Right lobe of liver (tissue), 6 donors: ENCODE measurements around the gene MPDU1. TPM values are rescaled to one million over a fixed set of nuclear protein-coding genes. Genes with fewer than 3 reads are reported as not detected.
"Not testable (repeated sequence)": the region's sequence is repeated elsewhere in the genome, so short reads cannot be mapped to it uniquely, and the experiment has no call there.

Experiments
- ATAC-seq, 4 donors: fragments of 200-7000 bp; cut with Tn5 transposase; one replicate each; pipeline ENCODE4 v1.9.1; 2020; ENCODE audit warnings: mild to moderate bottlenecking in 4 of 4, moderate library complexity in 4 of 4
- DNase-seq, 3 donors: peaks; one replicate each; pipeline ENCODE4 v3.0.0-alpha.2; 2020
- H3K27ac ChIP-seq, 3 donors: fragments of 200-600 bp; one replicate each; pipeline ENCODE4 v1.8.0; 2022
- H3K27me3 ChIP-seq, 2 donors: fragments of 200-600 bp; one replicate each; pipeline ENCODE4 v1.8.0; 2022
- H3K36me3 ChIP-seq, 4 donors: fragments of 200-600 bp; sonication (generic) in 1 of 4; one replicate each; pipeline versions ENCODE4 v1.5.1 to v1.8.0; 2017 to 2022; ENCODE audit warnings: control low read depth in 1 of 4
- H3K4me1 ChIP-seq, 4 donors: fragments of 200-600 bp; sonication (generic) in 1 of 4; one replicate each; pipeline versions ENCODE4 v1.5.1 to v1.8.0; 2017 to 2022; ENCODE audit warnings: control low read depth in 1 of 4
- H3K4me3 ChIP-seq, 3 donors: fragments of 200-600 bp; one replicate each; pipeline ENCODE4 v1.8.0; 2022
- H3K9me3 ChIP-seq, 4 donors: fragments of 200-600 bp; sonication (generic) in 1 of 4; one replicate each; pipeline versions ENCODE4 v1.5.1 to v1.8.0; 2017 to 2022; ENCODE audit warnings: control low read depth in 1 of 4
- POLR2A ChIP-seq: fragments of 450-650 bp; IDR thresholded peaks from one replicate; pipeline ENCODE4 v1.6.1; 2017; ENCODE audit warnings: antibody characterized with exemption, mild to moderate bottlenecking
- WGBS: methylation state at CpG from one replicate; pipeline ENCODE4 v1.1.6; 2018; ENCODE audit warnings: low coverage, low lambda C conversion rate; ENCODE audit not compliant: insufficient coverage; ENCODE audit errors: missing lambda C conversion rate; 5-methylcytosine and 5-hydroxymethylcytosine counted together
- intact Hi-C, 2 donors: fragments of 100-400 bp; cut with DNase I; formaldehyde crosslinking; loops; one replicate each; pipeline versions ENCODE4 v1.11.2 to v1.14.1; 2022
- total RNA-seq, 6 experiments: library from RNA; depleted of rRNA in 2 of 6; stranded (reverse); fragments of >200 nt in 2 of 6; fragmentation: NEBNext Ultra II Directional in 3 of 6; extraction: Animal tissue kit (Norgen Biotek cat#: 25700) in 3 of 6; gene quantifications; one replicate each; pipeline versions ENCODE4 v1.1.0 to v1.2.4, GENCODE V29; 2016 to 2023
- TF ChIP-seq, protein P1 (sequence below), 4 donors: fragments of 200-600 bp in 3 of 4; fragments of 450-650 bp in 1 of 4; IDR thresholded peaks; one replicate each; pipeline versions ENCODE4 v1.5.1 to v1.8.0; 2016 to 2022; ENCODE audit warnings: antibody characterized with exemption in 4 of 4, mild to moderate bottlenecking in 2 of 4
- donor health status: DM: no; HTN: yes; CAD: no.
- donor health status: DM: no; HTN: no; CAD: no.
- donor health status: DM: no; HTN: no; CAD: no.
- donor health status: DM: no; HTN: yes; CAD: no.
- donor health status: DM: no; HTN: yes; CAD: no.

MPDU1 gene
- total RNA-seq, 6 experiments from 2014 or later: 54.2 to 199 (median 63.3) TPM

DNA sequence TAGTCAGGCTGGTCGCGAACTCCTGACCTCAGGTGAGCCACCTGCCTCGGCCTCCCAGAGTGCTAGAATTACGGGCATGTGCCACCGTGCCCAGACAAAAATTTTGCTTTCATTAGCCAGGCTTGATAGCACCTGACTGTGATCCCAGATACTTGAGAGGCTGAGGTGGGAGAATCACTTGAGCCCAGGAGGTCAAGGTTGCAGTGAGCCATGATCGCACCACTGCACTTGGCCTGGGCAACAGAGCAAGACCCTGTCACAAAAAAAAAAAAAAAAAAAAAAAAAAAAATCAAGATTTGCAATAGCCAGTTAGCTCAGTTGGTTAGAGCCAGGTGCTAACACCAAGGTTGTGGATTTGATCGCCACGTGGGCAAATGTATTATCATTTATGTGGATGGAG, 37.2 kb downstream of the MPDU1 start:
- intact Hi-C loops: no loop called here
- H3K27me3 ChIP-seq: no peaks in the 10 kb centered on the region
- no peak for TF ChIP-seq POLR2A
- TF ChIP-seq, protein P1, sequence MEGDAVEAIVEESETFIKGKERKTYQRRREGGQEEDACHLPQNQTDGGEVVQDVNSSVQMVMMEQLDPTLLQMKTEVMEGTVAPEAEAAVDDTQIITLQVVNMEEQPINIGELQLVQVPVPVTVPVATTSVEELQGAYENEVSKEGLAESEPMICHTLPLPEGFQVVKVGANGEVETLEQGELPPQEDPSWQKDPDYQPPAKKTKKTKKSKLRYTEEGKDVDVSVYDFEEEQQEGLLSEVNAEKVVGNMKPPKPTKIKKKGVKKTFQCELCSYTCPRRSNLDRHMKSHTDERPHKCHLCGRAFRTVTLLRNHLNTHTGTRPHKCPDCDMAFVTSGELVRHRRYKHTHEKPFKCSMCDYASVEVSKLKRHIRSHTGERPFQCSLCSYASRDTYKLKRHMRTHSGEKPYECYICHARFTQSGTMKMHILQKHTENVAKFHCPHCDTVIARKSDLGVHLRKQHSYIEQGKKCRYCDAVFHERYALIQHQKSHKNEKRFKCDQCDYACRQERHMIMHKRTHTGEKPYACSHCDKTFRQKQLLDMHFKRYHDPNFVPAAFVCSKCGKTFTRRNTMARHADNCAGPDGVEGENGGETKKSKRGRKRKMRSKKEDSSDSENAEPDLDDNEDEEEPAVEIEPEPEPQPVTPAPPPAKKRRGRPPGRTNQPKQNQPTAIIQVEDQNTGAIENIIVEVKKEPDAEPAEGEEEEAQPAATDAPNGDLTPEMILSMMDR (IDR thresholded peaks at IDR 0.05): no peak
- ATAC-seq (no peak), DNase-seq (no peak)
- H3K36me3 ChIP-seq: no peaks in the 10 kb centered on the region
- no peak overlapping the region for H3K27ac ChIP-seq
- WGBS: 91% methylated on average over 6 of the region's 8 CpGs
- no peaks in the 10 kb centered on the region for H3K9me3 ChIP-seq
- H3K4me3 ChIP-seq: no peak overlapping the region
- H3K4me1 ChIP-seq: peaks cover 0 to 24% (median 10%) of the 10 kb centered on the region in 4 donors

DNA sequence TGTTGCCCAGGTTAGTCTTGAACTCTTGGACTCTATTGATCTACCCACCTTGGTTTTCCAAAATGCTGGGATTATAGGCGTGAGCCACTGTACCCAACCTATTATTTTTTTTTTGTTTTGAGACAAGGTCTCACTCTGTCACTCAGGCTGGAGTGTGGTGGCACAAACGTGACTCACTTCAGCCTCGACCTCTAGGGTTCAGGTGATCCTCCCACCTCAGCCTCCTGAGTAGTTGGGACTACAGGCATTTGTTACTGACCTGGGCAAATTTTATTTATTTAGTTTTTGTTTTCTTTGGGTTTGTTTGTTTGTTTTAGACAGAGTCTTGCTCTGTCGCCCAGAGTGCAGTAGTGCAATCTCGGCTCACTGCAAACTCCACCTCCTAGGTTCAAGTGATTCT, 40.0 kb downstream of the MPDU1 start:
- intact Hi-C loops: no loop called here

GRCh38 chr17:7625749-7626148, 42.1 kb downstream of the MPDU1 start:
- DNase-seq: peak in 2 of 3 donors; percentile 60 to 70

More for the DNA sequence above, 40.0 kb downstream of the MPDU1 start:
- H3K36me3 ChIP-seq: no peaks in the 10 kb centered on the region
- peak overlapping the region in 2 of 3 donors; percentile 49 to 62 for H3K27ac ChIP-seq
- TF ChIP-seq, protein P1 (IDR thresholded peaks at IDR 0.05): no peak
- no peak for TF ChIP-seq POLR2A
- no peak overlapping the region for H3K4me3 ChIP-seq
- 22% methylated on average over 5 of the region's 5 CpGs for WGBS
- H3K4me1 ChIP-seq: peaks cover 0 to 39% (median 15%) of the 10 kb centered on the region in 4 donors
- H3K9me3 ChIP-seq: no peaks in the 10 kb centered on the region
- H3K27me3 ChIP-seq: no peaks in the 10 kb centered on the region
- ATAC-seq (peak in 3 of 4 donors; percentile 3 to 7 (median 3)), DNase-seq (peak in 1 of 3 donors; percentile 49)

GRCh38 chr17:7626307-7626706, 42.7 kb downstream of the MPDU1 start:
- H3K9me3 ChIP-seq: no peaks in the 10 kb centered on the region
- peak in 2 of 3 donors; percentile 42 to 67 for DNase-seq
- H3K4me3 ChIP-seq: peak overlapping the region; percentile 59 to 88 (median 87)
- peaks cover 0 to 58% (median 23%) of the 10 kb centered on the region in 4 donors for H3K4me1 ChIP-seq
- H3K36me3 ChIP-seq: no peaks in the 10 kb centered on the region
- peak in 2 of 4 donors; percentile 4 to 8 for ATAC-seq
- no peaks in the 10 kb centered on the region for H3K27me3 ChIP-seq
- no peak for TF ChIP-seq POLR2A
- intact Hi-C loops: no loop called here
- H3K27ac ChIP-seq: peak overlapping the region; percentile 91 to 98 (median 93)
- WGBS: 29% methylated on average over 6 of the region's 7 CpGs

More at GRCh38 chr17:7625749-7626148, 42.1 kb downstream of the MPDU1 start:
- H3K27me3 ChIP-seq, intact Hi-C loops, H3K36me3 ChIP-seq, H3K9me3 ChIP-seq: not testable (repeated sequence)
- H3K4me3 ChIP-seq: peak overlapping the region in 2 of 3 donors; percentile 87 to 88
- peaks cover 0 to 52% (median 21%) of the 10 kb centered on the region in 4 donors for H3K4me1 ChIP-seq
- peak overlapping the region in 2 of 3 donors; percentile 20 to 91 for H3K27ac ChIP-seq
- peak in 2 of 4 donors; percentile 13 to 18 for ATAC-seq
- WGBS: 23% methylated on average over 11 of the region's 16 CpGs

DNA sequence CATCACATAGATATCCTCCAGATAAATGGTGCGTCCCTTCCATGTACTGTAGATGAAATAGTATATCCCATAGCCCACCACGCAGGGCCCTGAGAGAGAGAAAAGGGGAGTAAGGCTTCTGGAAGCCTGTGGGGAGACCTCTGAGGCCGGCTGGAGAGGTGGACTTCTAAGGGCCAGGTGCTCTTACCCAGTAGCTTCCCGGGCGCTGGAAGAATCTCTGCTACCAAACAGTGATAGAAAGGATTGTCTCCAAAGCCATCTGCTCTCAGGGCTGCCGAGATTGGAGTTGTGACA, 43.3 kb downstream of the MPDU1 start:
- peak in 1 of 4 donors; percentile 1 for ATAC-seq
- intact Hi-C loops: no loop called here
- TF ChIP-seq, protein P1 (IDR thresholded peaks at IDR 0.05): no peak
- TF ChIP-seq POLR2A: no peak
- WGBS: 7% methylated on average over 6 of the region's 6 CpGs
- H3K36me3 ChIP-seq: no peaks in the 10 kb centered on the region
- H3K9me3 ChIP-seq: no peaks in the 10 kb centered on the region
- H3K4me1 ChIP-seq: peaks cover 0 to 64% (median 26%) of the 10 kb centered on the region in 4 donors
- no peak for DNase-seq
- H3K27ac ChIP-seq: peak overlapping the region; percentile 91 to 98 (median 93)
- peak overlapping the region; percentile 59 to 88 (median 87) for H3K4me3 ChIP-seq
- no peaks in the 10 kb centered on the region for H3K27me3 ChIP-seq
